HUDEP-2 (cell line): ENCODE results near the gene ATOSA.

Experiments
- DNase-seq, 76 experiments: peaks; one replicate each; lab custom pipeline; 2025; ENCODE audit not compliant: unreplicated experiment in 76 of 76; lab: John Stamatoyannopoulos, UW

ATOSA gene

DNA sequence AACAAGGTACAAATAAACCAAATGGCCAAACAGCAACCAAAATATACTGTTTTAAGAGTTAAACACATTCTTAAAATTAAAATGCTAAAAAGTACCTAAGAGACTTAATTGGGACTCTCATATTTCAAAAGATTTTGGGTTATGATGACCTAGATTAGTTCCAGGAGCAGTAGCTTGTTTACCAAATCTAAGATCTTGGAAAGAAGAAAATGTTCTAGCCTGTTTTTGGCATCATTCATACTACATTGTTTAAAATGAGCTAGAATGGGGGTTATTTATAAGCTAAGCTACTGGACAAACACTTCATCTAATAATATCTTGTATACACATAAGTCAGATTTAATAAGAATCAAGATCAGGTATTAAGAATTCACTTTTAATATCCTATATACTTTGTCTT is 22.8 kb downstream of the ATOSA start:
- no peak for DNase-seq

DNA sequence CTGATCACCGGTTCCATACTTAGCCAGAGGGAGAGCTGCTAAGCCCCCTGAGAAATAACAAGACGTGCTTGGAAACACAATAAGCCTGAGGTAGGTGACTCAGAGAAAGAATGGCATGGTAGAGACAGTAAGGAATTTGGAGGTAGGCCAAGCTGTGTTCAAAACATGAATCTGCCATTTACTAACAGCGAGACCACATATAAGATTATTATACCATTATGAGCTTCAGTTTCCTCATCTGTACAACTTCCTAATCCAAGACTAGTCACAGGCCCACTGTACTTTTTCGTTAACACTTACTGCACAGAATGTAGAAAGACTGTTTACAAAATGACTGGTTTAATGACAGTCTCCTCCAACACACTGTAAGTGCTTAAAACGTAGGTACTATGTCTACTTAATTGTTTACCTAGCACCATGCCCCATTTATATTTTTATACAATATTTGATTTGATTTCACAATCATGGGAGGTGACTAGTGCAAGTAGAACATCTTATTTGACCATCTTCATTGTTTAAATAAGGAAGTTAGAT is 25.7 kb downstream of the ATOSA start:
- DNase-seq = no peak

GRCh38 chr15:52652984-52653383 is 26.2 kb downstream of the ATOSA start:
- no peak for DNase-seq

DNA sequence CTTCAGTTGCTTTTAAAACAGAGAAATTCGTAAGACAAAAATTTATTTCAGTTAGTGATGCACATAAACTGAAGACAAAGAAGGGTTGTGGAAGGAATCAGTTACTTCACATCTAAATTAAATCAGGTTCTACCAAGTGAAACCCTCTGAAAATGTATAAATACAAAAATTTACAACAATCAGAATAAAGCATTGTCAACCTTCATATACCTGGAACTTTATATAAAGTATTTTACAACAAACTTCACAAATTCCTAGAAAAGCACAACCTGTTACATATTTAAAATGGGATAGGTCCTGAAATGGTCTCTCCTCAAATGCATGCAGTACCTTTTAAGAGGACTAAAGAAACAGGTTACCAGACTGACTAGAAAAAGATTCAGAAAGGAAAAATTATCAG is 26.9 kb downstream of the ATOSA start:
- no peak for DNase-seq

- peak in 69 of 76 experiments; percentile 1 to 72 (median 39) for DNase-seq
Measured at GRCh38 chr15:52651868-52652267, 27.3 kb downstream of the ATOSA start.

- no peak for DNase-seq
Measured at GRCh38 chr15:52651114-52651513, 28.1 kb downstream of the ATOSA start.

GRCh38 chr15:52649686-52650085 is 29.5 kb downstream of the ATOSA start:
- no peak for DNase-seq

DNA sequence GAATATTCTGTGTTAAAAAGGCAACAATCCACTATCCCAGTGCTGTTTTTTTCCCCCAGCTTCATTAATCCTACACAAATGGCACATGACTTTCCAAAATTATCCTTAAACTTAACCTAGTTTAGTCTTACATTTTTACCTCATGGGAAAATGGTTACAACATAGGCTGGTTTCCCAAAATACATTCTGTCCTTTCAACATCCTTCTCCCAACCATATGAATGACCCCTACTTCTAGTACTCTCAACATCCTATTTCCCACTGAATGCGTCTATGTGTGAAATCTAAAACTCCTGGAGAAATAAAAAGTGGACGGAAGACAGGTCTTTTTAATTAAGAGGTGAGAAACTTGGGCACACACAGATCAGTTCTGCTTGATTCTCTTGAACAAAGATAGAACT is 33.3 kb downstream of the ATOSA start:
- DNase-seq = no peak

DNA sequence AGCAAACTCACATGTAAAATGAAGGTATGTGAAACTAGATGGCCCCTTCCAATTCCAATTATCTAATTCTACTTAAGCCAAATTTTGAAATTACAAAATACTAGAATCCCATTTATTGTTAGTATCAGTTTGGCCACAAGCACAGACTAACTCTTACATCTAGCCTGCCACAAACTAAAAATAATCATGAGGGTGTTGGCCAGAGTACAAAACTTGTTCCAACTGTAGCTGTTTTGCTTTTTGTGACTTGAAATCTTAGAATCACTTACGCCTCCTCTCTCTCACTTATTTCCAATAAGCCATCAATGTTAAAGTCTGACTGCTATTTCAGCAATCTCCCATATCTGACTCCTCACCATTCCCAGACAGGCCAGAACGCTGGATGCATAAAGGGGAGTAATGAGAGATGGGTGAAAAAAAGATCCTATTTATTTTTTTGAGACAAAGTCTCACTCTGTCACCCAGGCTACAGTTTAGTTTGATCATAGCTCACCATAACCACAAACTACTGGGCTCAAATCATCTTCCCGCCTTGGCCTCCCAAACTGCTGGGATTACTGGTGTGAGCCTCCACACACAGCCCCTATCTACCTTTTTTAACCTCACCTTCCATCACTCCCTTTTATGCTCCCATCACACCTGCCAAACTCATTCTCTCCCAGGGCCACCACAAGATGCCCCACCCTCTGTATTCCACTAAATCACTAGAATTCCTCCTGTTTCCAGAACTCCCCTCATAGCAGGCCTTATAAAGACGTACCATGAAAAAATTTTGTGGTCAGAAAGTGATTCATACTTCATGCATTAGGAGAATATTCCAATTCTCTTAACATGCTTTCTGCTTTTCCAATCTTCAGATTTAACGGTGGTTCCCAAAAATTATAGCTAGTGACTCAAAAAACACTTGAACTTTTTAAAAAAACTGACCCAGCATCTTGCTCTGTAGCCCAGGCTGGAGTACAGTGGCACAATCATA is 36.5 kb downstream of the ATOSA start:
- DNase-seq = no peak

DNA sequence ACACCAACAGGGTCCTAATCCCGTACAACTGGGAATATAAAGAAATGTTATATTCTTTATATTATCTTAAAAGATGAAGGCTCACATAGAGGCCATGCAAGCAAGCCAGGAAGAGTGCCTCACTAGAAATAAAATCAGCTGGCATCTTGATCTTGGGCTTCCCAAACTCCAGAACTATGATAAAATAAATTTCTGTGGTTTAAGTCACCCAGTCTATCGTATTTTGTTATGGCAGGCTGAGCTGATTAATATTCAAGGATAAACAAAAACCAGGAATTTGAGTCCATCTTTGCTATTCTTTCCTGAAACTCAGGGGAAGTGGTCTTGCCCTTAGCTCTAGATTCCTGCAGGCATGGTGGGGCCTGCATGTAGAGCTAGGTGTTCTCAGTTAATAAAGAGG is 42.7 kb downstream of the ATOSA start:
- DNase-seq = no peak

GRCh38 chr15:52635908-52636307 is 43.3 kb downstream of the ATOSA start:
- no peak for DNase-seq
